ENCODE data around the gene MAP3K7CL.
A peak's percentile ranks its signal among the peaks of the same experiment; 100 is the strongest.

MAP3K7CL gene

GRCh38 chr21:29205009-29205408 lies 74.6 kb downstream of the MAP3K7CL start:
- DNase-seq: no peak

- no peak for DNase-seq
Measured at GRCh38 chr21:29205988-29206387, 75.5 kb downstream of the MAP3K7CL start.

- DNase-seq: no peak
Measured at GRCh38 chr21:29206445-29206844, 76.0 kb downstream of the MAP3K7CL start.

GRCh38 chr21:29207201-29207600 lies 76.8 kb downstream of the MAP3K7CL start:
- DNase-seq: no peak

GRCh38 chr21:29208044-29208681 lies 77.7 kb downstream of the MAP3K7CL start:
- DNase-seq: no peak

- peak in 1 of 2 donors; percentile 15 for DNase-seq
Measured at GRCh38 chr21:29208682-29209059, 78.2 kb downstream of the MAP3K7CL start.

GRCh38 chr21:29209696-29210095 lies 79.3 kb downstream of the MAP3K7CL start:
- no peak for DNase-seq

- DNase-seq: no peak
Measured at GRCh38 chr21:29211205-29211604, 80.8 kb downstream of the MAP3K7CL start.

- DNase-seq: no peak
Measured at GRCh38 chr21:29212446-29212845, 82.0 kb downstream of the MAP3K7CL start.

GRCh38 chr21:29213513-29214385 lies 83.3 kb downstream of the MAP3K7CL start:
- no peak for DNase-seq

- no peak for DNase-seq
Measured at GRCh38 chr21:29215709-29216108, 85.3 kb downstream of the MAP3K7CL start.

- DNase-seq: peak in 1 of 2 donors; percentile 32
Measured at GRCh38 chr21:29217818-29218291, 87.4 kb downstream of the MAP3K7CL start.

- DNase-seq: no peak
Measured at GRCh38 chr21:29218749-29219148, 88.3 kb downstream of the MAP3K7CL start.

- no peak for DNase-seq
Measured at GRCh38 chr21:29219165-29219770, 88.8 kb downstream of the MAP3K7CL start.

- no peak for DNase-seq
Measured at GRCh38 chr21:29221253-29221744, 90.9 kb downstream of the MAP3K7CL start.

GRCh38 chr21:29224006-29224405 lies 93.6 kb downstream of the MAP3K7CL start:
- DNase-seq: no peak
